ENCODE data around the gene CASD1.

DNA sequence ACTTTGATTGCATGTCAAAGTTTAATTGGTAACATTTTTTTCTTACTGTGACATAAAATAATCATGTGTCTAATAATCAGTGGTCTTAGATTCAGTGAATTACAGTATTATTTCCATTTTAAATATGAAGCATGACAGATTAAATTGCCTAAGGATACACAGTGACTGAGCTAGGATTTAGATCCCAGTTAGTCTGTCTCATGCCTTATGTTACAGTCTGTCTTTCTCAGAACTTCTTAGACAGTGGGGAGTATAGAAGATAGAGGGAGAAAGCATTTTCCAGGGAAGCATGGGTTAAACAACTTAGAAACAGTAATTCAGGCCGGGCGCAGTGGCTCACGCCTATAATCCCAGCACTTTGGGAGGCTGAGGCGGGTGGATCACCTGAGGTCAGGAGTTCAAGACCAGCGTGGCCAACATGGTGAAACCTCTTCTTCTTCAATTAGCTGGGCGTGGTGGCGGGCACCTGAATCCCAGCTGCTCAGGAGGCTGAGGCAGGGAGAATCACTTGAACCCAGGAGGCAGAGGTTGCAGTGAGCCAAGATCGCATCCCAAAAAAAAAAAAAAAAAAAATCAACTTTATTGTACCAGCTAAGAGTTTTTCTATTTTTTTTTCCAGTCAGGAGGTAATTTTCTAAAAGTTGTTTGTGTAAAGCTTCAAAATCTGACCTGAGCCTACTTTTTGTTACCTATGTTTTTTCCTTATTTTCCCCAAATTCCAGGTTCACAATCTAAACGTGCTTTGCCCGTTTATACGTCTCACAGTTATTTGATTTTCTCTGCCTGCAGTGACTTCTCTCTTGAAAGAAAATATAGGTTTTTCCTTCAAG, 3.3 kb downstream of the CASD1 start:
- no peak for TF ChIP-seq GATA2 (IDR thresholded peaks at IDR 0.05; ENCODE audit: low read depth, low read length)
- TF ChIP-seq GATA3 (IDR thresholded peaks at IDR 0.05; ENCODE audit: low read depth, low read length): no peak

All from SH-SY5Y (cell line).